Activated naive CD8-positive, alpha-beta T cell treated with anti-CD3 and anti-CD28 coated beads for 36 hours (primary cell): Measurements from ENCODE around the gene ADM5. TPM values are rescaled to one million over a fixed set of nuclear protein-coding genes. Genes with fewer than 3 reads are reported as not detected.
A peak's percentile ranks its signal among the peaks of the same experiment; 100 is the strongest.

Source experiments
- DNase-seq: peaks from one replicate; pipeline ENCODE4 v3.0.0; 2021
- H3K27ac Mint-ChIP-seq: one replicate; pipeline ENCODE4 v1.8.0; 2022; ENCODE audit warnings: mild to moderate bottlenecking, moderate library complexity, mixed read lengths
- H3K27me3 Mint-ChIP-seq: one replicate; pipeline ENCODE4 v1.8.0; 2022; ENCODE audit warnings: mild to moderate bottlenecking, mixed read lengths
- H3K36me3 Mint-ChIP-seq: one replicate; pipeline ENCODE4 v1.8.0; 2021; ENCODE audit warnings: mild to moderate bottlenecking, mixed read lengths
- H3K4me1 Mint-ChIP-seq: one replicate; pipeline ENCODE4 v1.8.0; 2021; ENCODE audit warnings: mixed read lengths
- H3K4me3 Mint-ChIP-seq: one replicate; pipeline ENCODE4 v1.8.0; 2022; ENCODE audit warnings: mild to moderate bottlenecking, moderate library complexity, mixed read lengths
- H3K9me3 Mint-ChIP-seq: one replicate; pipeline ENCODE4 v1.8.0; 2022; ENCODE audit warnings: mixed read lengths
- total RNA-seq, 2 experiments: library from RNA; stranded (reverse); gene quantifications; one replicate each; pipeline ENCODE4 v1.2.3, GENCODE V29; 2021

ADM5 gene
- total RNA-seq, 2 experiments from 2014 or later = 9.5 to 12.0 TPM

GRCh38 chr19:49684251-49684982 lies 5.0 kb upstream of the ADM5 start:
- H3K4me3 Mint-ChIP-seq = peak overlapping the region; percentile 25
- no peaks in the 10 kb centered on the region for H3K9me3 Mint-ChIP-seq
- H3K27me3 Mint-ChIP-seq = no peaks in the 10 kb centered on the region
- no peak for DNase-seq
- peaks cover 32% of the 10 kb centered on the region for H3K4me1 Mint-ChIP-seq
- H3K36me3 Mint-ChIP-seq = peaks cover 49% of the 10 kb centered on the region
- H3K27ac Mint-ChIP-seq = peak overlapping the region; percentile 76

GRCh38 chr19:49684983-49685553 lies 4.3 kb upstream of the ADM5 start:
- Mint-ChIP-seq H3K27me3 (no peaks in the 10 kb centered on the region), H3K4me1 (peaks cover 29% of the 10 kb centered on the region), H3K36me3 (peaks cover 49% of the 10 kb centered on the region), H3K27ac (no peak overlapping the region), H3K9me3 (no peaks in the 10 kb centered on the region), H3K4me3 (no peak overlapping the region)
- no peak for DNase-seq

- Mint-ChIP-seq H3K4me1 (peaks cover 32% of the 10 kb centered on the region), H3K9me3 (no peaks in the 10 kb centered on the region)
- no peak for DNase-seq
Observed at GRCh38 chr19:49685845-49686332, 3.5 kb upstream of the ADM5 start.

GRCh38 chr19:49686503-49687088 lies 2.8 kb upstream of the ADM5 start:
- H3K4me1 Mint-ChIP-seq = peaks cover 33% of the 10 kb centered on the region
- no peaks in the 10 kb centered on the region for H3K9me3 Mint-ChIP-seq
- H3K27me3 Mint-ChIP-seq = peaks cover 14% of the 10 kb centered on the region
- H3K27ac Mint-ChIP-seq = peak overlapping the region; percentile 34
- no peak overlapping the region for H3K4me3 Mint-ChIP-seq
- peaks cover 49% of the 10 kb centered on the region for H3K36me3 Mint-ChIP-seq
- DNase-seq = no peak

More at GRCh38 chr19:49685845-49686332, 3.5 kb upstream of the ADM5 start:
- Mint-ChIP-seq H3K36me3 (peaks cover 51% of the 10 kb centered on the region), H3K4me3 (peak overlapping the region; percentile 30), H3K27ac (no peak overlapping the region), H3K27me3 (peaks cover 7% of the 10 kb centered on the region)

- Mint-ChIP-seq H3K27me3 (peaks cover 20% of the 10 kb centered on the region), H3K4me3 (no peak overlapping the region), H3K36me3 (peaks cover 45% of the 10 kb centered on the region), H3K27ac (peak overlapping the region; percentile 34), H3K4me1 (peaks cover 33% of the 10 kb centered on the region), H3K9me3 (no peaks in the 10 kb centered on the region)
- no peak for DNase-seq
Observed at GRCh38 chr19:49687150-49687549, 2.2 kb upstream of the ADM5 start.

GRCh38 chr19:49687566-49688316 lies 1.7 kb upstream of the ADM5 start:
- Mint-ChIP-seq H3K4me1 (peaks cover 36% of the 10 kb centered on the region), H3K9me3 (no peaks in the 10 kb centered on the region), H3K4me3 (no peak overlapping the region), H3K27me3 (peaks cover 23% of the 10 kb centered on the region), H3K27ac (no peak overlapping the region), H3K36me3 (peaks cover 42% of the 10 kb centered on the region)
- DNase-seq = no peak

- Mint-ChIP-seq H3K9me3 (no peaks in the 10 kb centered on the region), H3K4me3 (no peak overlapping the region), H3K27ac (no peak overlapping the region), H3K4me1 (peaks cover 36% of the 10 kb centered on the region), H3K36me3 (peaks cover 37% of the 10 kb centered on the region), H3K27me3 (peaks cover 26% of the 10 kb centered on the region)
- no peak for DNase-seq
Observed at GRCh38 chr19:49688531-49689132, 762 bp upstream of the ADM5 start.

GRCh38 chr19:49690079-49690655 lies 773 bp downstream of the ADM5 start:
- Mint-ChIP-seq H3K9me3 (no peaks in the 10 kb centered on the region), H3K27ac (peak overlapping the region; percentile 77), H3K4me1 (peaks cover 36% of the 10 kb centered on the region), H3K36me3 (peaks cover 30% of the 10 kb centered on the region), H3K4me3 (peak overlapping the region; percentile 74), H3K27me3 (peaks cover 26% of the 10 kb centered on the region)
- no peak for DNase-seq

GRCh38 chr19:49690656-49691242 lies 1.4 kb downstream of the ADM5 start, which contains the start of gene CPT1C:
Gene CPT1C, plus strand, starts transcription at chr19:49691116. Its CDS starts 1,137 bp downstream, at chr19:49692253.
- H3K27me3 Mint-ChIP-seq = peaks cover 26% of the 10 kb centered on the region
- H3K4me1 Mint-ChIP-seq = peaks cover 33% of the 10 kb centered on the region
- H3K27ac Mint-ChIP-seq = peak within 1 kb of the TSS; percentile 77
- peaks cover 25% of the 10 kb centered on the region for H3K36me3 Mint-ChIP-seq
- H3K4me3 Mint-ChIP-seq = peak within 1 kb of the TSS; percentile 74
- peak; percentile 60 for DNase-seq
- H3K9me3 Mint-ChIP-seq = no peaks in the 10 kb centered on the region

GRCh38 chr19:49691243-49692146 lies 2.1 kb downstream of the ADM5 start:
- H3K4me1 Mint-ChIP-seq = peaks cover 33% of the 10 kb centered on the region
- no peak for DNase-seq
- peaks cover 26% of the 10 kb centered on the region for H3K27me3 Mint-ChIP-seq
- peaks cover 24% of the 10 kb centered on the region for H3K36me3 Mint-ChIP-seq
- peak overlapping the region; percentile 74 for H3K4me3 Mint-ChIP-seq
- H3K9me3 Mint-ChIP-seq = no peaks in the 10 kb centered on the region
- H3K27ac Mint-ChIP-seq = peak overlapping the region; percentile 52

GRCh38 chr19:49692147-49692506 lies 2.7 kb downstream of the ADM5 start:
- Mint-ChIP-seq H3K27ac (no peak overlapping the region), H3K36me3 (peaks cover 21% of the 10 kb centered on the region), H3K9me3 (no peaks in the 10 kb centered on the region), H3K27me3 (peaks cover 26% of the 10 kb centered on the region), H3K4me3 (no peak overlapping the region), H3K4me1 (peaks cover 30% of the 10 kb centered on the region)
- DNase-seq = no peak

- Mint-ChIP-seq H3K9me3 (no peaks in the 10 kb centered on the region), H3K4me3 (no peak overlapping the region), H3K27me3 (peaks cover 22% of the 10 kb centered on the region), H3K27ac (no peak overlapping the region), H3K4me1 (peaks cover 4% of the 10 kb centered on the region), H3K36me3 (no peaks in the 10 kb centered on the region)
- DNase-seq = no peak
Observed at GRCh38 chr19:49696115-49696514, 6.7 kb downstream of the ADM5 start.

GRCh38 chr19:49696865-49697264 lies 7.5 kb downstream of the ADM5 start:
- Mint-ChIP-seq H3K4me3 (no peak overlapping the region), H3K27me3 (peaks cover 15% of the 10 kb centered on the region), H3K9me3 (no peaks in the 10 kb centered on the region), H3K27ac (no peak overlapping the region), H3K4me1 (peaks cover 2% of the 10 kb centered on the region), H3K36me3 (no peaks in the 10 kb centered on the region)
- DNase-seq = no peak
